ENCODE measurements around the gene AFMID. TPM values are rescaled to one million over a fixed set of nuclear protein-coding genes. Genes with fewer than 3 reads are reported as not detected.
A peak's percentile ranks its signal among the peaks of the same experiment; 100 is the strongest.
"Not testable (repeated sequence)": the region's sequence is repeated elsewhere in the genome, so short reads cannot be mapped to it uniquely, and the experiment has no call there.

AFMID gene
- total RNA-seq, 1 experiment from 2014 or later: 22.2 TPM

DNA sequence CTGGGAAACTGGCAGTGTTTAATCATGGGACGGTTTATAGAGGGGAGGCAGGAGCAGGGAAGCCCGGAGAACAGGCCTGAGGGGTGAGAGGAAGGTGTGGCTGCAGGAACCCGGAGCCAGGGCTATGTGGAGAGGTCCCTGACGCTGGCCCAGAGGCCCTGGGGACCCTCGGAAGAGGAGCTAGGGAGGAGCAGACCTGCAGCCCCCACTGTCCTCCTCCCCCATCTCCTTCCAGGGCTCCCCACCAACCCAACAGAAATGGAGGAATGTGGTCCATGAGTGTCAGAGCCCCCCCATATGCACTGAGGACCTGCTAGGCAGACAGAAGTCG lies 64.6 kb downstream of the AFMID start:
- intact Hi-C loops (cut with micrococcal nuclease): loop anchor here (1.0 kb wide), 2 partner anchors 139 to 171 kb away; no protein-coding TSS in a partner anchor
- ChIA-PET CTCF (interaction anchor here (0.6 to 5.0 kb wide), 31 partner anchors 9 to 1022 kb away, joined by 3 to 54 read pairs (median 4); partner anchors contain the start of gene TMC8), POLR2A (interaction anchor here (0.6 to 1.0 kb wide), 2 partner anchors 100 to 170 kb away, joined by 3 to 5 read pairs; no protein-coding TSS in a partner anchor)
- Mint-ChIP-seq H3K36me3 (ENCODE audit: insufficient read depth, unreplicated experiment) (no peaks in the 10 kb centered on the region), H3K27ac (ENCODE audit: low read depth, unreplicated experiment) (no peak overlapping the region), H3K27me3 (ENCODE audit: insufficient read depth, unreplicated experiment) (no peaks in the 10 kb centered on the region), H3K4me3 (ENCODE audit: unreplicated experiment) (no peak overlapping the region), H3K9me3 (ENCODE audit: unreplicated experiment) (peaks cover 7% of the 10 kb centered on the region), H3K4me1 (ENCODE audit: insufficient read depth, unreplicated experiment) (peaks cover 12% of the 10 kb centered on the region)
- no peak for DNase-seq (ENCODE audit: unreplicated experiment)
- TF ChIP-seq, protein P1, sequence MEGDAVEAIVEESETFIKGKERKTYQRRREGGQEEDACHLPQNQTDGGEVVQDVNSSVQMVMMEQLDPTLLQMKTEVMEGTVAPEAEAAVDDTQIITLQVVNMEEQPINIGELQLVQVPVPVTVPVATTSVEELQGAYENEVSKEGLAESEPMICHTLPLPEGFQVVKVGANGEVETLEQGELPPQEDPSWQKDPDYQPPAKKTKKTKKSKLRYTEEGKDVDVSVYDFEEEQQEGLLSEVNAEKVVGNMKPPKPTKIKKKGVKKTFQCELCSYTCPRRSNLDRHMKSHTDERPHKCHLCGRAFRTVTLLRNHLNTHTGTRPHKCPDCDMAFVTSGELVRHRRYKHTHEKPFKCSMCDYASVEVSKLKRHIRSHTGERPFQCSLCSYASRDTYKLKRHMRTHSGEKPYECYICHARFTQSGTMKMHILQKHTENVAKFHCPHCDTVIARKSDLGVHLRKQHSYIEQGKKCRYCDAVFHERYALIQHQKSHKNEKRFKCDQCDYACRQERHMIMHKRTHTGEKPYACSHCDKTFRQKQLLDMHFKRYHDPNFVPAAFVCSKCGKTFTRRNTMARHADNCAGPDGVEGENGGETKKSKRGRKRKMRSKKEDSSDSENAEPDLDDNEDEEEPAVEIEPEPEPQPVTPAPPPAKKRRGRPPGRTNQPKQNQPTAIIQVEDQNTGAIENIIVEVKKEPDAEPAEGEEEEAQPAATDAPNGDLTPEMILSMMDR (IDR thresholded peaks at IDR 0.05; ENCODE audit: unreplicated experiment): no peak
- BruUV-seq (replicated peaks): no TSS peak

DNA sequence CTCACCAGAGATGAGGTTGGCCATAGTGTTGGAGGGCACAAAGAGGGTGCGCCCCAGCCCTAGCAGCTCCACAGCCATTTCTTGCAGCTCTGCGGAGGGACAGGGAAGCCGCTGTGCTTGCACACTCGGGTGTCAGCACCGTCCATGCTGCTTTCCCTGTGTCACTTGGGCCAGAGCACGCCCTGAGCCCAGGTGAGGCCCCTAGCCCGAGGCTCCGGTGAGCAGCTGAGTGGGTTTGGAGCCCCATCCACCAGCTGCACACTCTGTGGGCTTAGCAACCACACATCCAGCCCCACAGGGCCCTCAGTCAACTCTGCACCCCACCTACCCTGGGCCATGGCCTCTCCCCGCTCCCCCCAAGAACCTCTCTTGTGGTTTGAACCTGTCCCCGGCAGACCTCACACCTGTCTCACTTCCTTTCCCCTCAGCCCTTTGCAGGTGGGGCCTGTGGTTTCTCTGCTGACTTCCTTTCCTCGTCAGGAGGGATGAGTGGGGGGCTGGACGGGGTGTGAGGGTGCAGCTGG lies 65.0 kb downstream of the AFMID start:
- Mint-ChIP-seq H3K4me1 (ENCODE audit: insufficient read depth, unreplicated experiment) (peaks cover 12% of the 10 kb centered on the region), H3K27me3 (ENCODE audit: insufficient read depth, unreplicated experiment) (no peaks in the 10 kb centered on the region), H3K27ac (ENCODE audit: low read depth, unreplicated experiment) (no peak overlapping the region), H3K36me3 (ENCODE audit: insufficient read depth, unreplicated experiment) (no peaks in the 10 kb centered on the region), H3K4me3 (ENCODE audit: unreplicated experiment) (no peak overlapping the region), H3K9me3 (ENCODE audit: unreplicated experiment) (peaks cover 7% of the 10 kb centered on the region)
- POLR2A ChIA-PET: interaction anchor here (1.0 kb wide), 1 partner anchor 170 kb away, joined by 5 read pairs; no protein-coding TSS in a partner anchor
- TF ChIP-seq, protein P1 (IDR thresholded peaks at IDR 0.05; ENCODE audit: unreplicated experiment): no peak
- DNase-seq (ENCODE audit: unreplicated experiment): no peak
- intact Hi-C loops (cut with micrococcal nuclease): no loop called here
- BruUV-seq (replicated peaks): no TSS peak
- CTCF ChIA-PET: interaction anchor here (0.6 to 5.0 kb wide), 7 partner anchors 29 to 655 kb away, joined by 3 to 54 read pairs (median 4); no protein-coding TSS in a partner anchor

DNA sequence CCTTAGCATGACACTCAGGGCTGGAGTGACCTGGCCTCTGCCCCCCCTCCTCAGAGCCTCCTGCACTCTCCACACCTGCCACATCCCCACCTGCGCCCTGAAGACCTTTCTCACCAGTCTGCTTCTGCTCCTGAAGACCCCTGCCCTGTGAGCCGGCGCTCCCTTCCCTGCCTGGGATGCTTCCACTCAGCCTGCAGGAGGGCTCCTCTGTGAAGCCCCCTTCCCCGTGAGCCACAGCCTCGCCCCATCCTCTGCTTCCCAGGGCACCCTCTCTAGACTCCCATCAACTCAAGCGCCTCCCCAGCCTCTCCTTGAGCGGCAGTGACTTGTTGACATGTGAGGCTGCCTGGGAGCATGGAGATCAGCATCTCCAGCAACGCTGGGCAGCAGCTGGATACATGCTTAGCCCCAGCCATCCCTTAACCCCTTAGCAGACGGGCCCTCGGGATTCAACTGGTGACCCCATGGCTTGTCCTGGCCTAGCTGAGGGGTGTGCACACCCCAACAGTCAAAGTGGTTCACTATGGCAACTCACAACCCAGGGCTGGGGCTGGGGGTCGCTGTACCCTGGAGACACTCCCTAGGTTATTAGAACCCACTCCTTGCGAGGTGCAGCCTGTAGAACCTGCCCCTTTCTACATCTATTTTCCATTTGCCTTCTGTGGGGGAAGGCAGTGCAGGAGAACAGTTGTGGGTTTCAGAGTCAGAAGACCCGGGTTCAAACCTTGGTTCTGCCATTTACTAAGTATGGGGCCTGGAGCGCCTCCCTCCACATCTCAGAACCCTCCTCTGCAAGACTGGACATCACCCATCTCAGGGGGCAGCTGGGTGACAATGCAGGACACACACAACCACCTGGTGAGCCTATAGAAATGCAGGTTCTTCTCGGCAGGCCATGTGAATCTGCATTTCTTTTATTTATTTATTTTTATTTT lies 65.8 kb downstream of the AFMID start:
- no TSS peak for BruUV-seq (replicated peaks)
- peaks cover 7% of the 10 kb centered on the region for H3K9me3 Mint-ChIP-seq (ENCODE audit: unreplicated experiment)
- ChIA-PET POLR2A (no interaction called here), CTCF (interaction anchor here (0.6 to 5.0 kb wide), 3 partner anchors 9 to 170 kb away, joined by 3 to 54 read pairs (median 3); no protein-coding TSS in a partner anchor)
- TF ChIP-seq, protein P1 (IDR thresholded peaks at IDR 0.05; ENCODE audit: unreplicated experiment): no peak
- peaks cover 12% of the 10 kb centered on the region for H3K4me1 Mint-ChIP-seq (ENCODE audit: insufficient read depth, unreplicated experiment)
- H3K27ac Mint-ChIP-seq (ENCODE audit: low read depth, unreplicated experiment): no peak overlapping the region
- no peaks in the 10 kb centered on the region for H3K27me3 Mint-ChIP-seq (ENCODE audit: insufficient read depth, unreplicated experiment)
- no peaks in the 10 kb centered on the region for H3K36me3 Mint-ChIP-seq (ENCODE audit: insufficient read depth, unreplicated experiment)
- DNase-seq (ENCODE audit: unreplicated experiment): no peak
- H3K4me3 Mint-ChIP-seq (ENCODE audit: unreplicated experiment): peak overlapping the region; percentile 77
- intact Hi-C loops (cut with micrococcal nuclease): no loop called here

DNA sequence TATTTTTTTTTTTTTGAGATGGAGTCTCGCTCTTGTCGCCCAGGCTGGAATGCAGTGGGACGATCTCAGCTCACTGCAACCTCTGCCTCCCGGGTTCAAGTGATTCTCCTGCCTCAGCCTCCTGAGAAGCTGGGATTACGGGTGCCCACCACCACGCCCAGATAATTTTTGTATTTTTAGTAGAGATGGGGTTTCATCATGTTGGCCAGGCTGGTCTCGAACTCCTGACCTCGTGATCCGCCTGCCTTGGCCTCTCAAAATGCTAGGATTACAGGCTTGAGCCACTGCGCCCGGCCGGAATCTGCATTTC lies 66.4 kb downstream of the AFMID start:
- H3K9me3 Mint-ChIP-seq (ENCODE audit: unreplicated experiment); intact Hi-C loops (cut with micrococcal nuclease); H3K27ac Mint-ChIP-seq (ENCODE audit: low read depth, unreplicated experiment); POLR2A ChIA-PET; H3K27me3 Mint-ChIP-seq (ENCODE audit: insufficient read depth, unreplicated experiment); BruUV-seq (replicated peaks); DNase-seq (ENCODE audit: unreplicated experiment); H3K36me3 Mint-ChIP-seq (ENCODE audit: insufficient read depth, unreplicated experiment): not testable (repeated sequence)
- H3K4me3 Mint-ChIP-seq (ENCODE audit: unreplicated experiment): peak overlapping the region; percentile 77
- H3K4me1 Mint-ChIP-seq (ENCODE audit: insufficient read depth, unreplicated experiment): peaks cover 12% of the 10 kb centered on the region
- CTCF ChIA-PET: interaction anchor here (0.6 to 5.0 kb wide), 3 partner anchors 9 to 169 kb away, joined by 3 to 54 read pairs (median 3); no protein-coding TSS in a partner anchor
